Neural progenitor cell (in vitro differentiated cells): ENCODE measurements around the gene SLC48A1. TPM values are rescaled to one million over a fixed set of nuclear protein-coding genes. Genes with fewer than 3 reads are reported as not detected.

Experiments used
- DNase-seq: peaks from one replicate; pipeline ENCODE4 v3.0.0-alpha.2; 2016; ENCODE audit warnings: low spot score
- H2AFZ ChIP-seq: fragments of 200-600 bp; sonication (generic); replicated peaks from 2 replicates; pipeline ENCODE4 v1.6.1; 2016; ENCODE audit warnings: antibody characterized with exemption
- H3F3A ChIP-seq: fragments of 200-600 bp; sonication (generic); 2 replicates; pipeline ENCODE4 v1.6.1; 2016; ENCODE audit warnings: antibody characterized with exemption, low read depth
- H3K27ac ChIP-seq: fragments of 200-600 bp; sonication (generic); 2 replicates; pipeline ENCODE4 v1.5.1; 2016; ENCODE audit warnings: mild to moderate bottlenecking
- H3K27me3 ChIP-seq: fragments of 200-600 bp; sonication (generic); 2 replicates; pipeline ENCODE4 v1.6.1; 2016; ENCODE audit warnings: mild to moderate bottlenecking, moderate library complexity
- H3K36me3 ChIP-seq: fragments of 200-600 bp; sonication (generic); 2 replicates; pipeline ENCODE4 v1.5.1; 2016
- H3K4me1 ChIP-seq: fragments of 200-600 bp; sonication (generic); 2 replicates; pipeline ENCODE4 v1.6.1; 2016; ENCODE audit warnings: mixed run types
- H3K4me2 ChIP-seq: fragments of 200-600 bp; sonication (generic); 2 replicates; pipeline ENCODE4 v1.6.1; 2016
- H3K4me3 ChIP-seq: fragments of 200-600 bp; sonication (generic); 2 replicates; pipeline ENCODE4 v1.5.1; 2016
- H3K79me2 ChIP-seq: fragments of 200-600 bp; sonication (generic); 2 replicates; pipeline ENCODE4 v1.6.1; 2016; ENCODE audit warnings: low read depth
- H3K9ac ChIP-seq: fragments of 200-600 bp; sonication (generic); 2 replicates; pipeline ENCODE4 v1.6.1; 2016
- H3K9me3 ChIP-seq: fragments of 200-600 bp; sonication (generic); 2 replicates; pipeline ENCODE4 v1.5.1; 2016; ENCODE audit warnings: low read depth
- H4K20me1 ChIP-seq: fragments of 200-600 bp; sonication (generic); 2 replicates; pipeline ENCODE4 v1.6.1; 2016; ENCODE audit warnings: low read depth
- H3K27ac Mint-ChIP-seq: 3 replicates; pipeline ENCODE4 v1.8.0; 2021; ENCODE audit warnings: mixed read lengths
- H3K27me3 Mint-ChIP-seq: 2 replicates; pipeline ENCODE4 v1.8.0; 2022; ENCODE audit warnings: low read depth, mild to moderate bottlenecking, inconsistent platforms, moderate library complexity, mixed read lengths; ENCODE audit not compliant: insufficient read depth
- H3K36me3 Mint-ChIP-seq: 3 replicates; pipeline ENCODE4 v1.8.0; 2021; ENCODE audit warnings: mixed read lengths
- H3K4me1 Mint-ChIP-seq: 3 replicates; pipeline ENCODE4 v1.8.0; 2021; ENCODE audit warnings: mixed read lengths
- H3K4me3 Mint-ChIP-seq: 3 replicates; pipeline ENCODE4 v1.8.0; 2021; ENCODE audit warnings: mild to moderate bottlenecking, moderate library complexity, mixed read lengths
- H3K9me3 Mint-ChIP-seq: 3 replicates; pipeline ENCODE4 v1.8.0; 2020; ENCODE audit warnings: mixed read lengths
- EZH2 ChIP-seq: fragments of 200-600 bp; sonication (generic); IDR thresholded peaks from 2 replicates; pipeline ENCODE4 v1.6.1; 2017; ENCODE audit warnings: antibody characterized with exemption, mild to moderate bottlenecking, moderate library complexity
- EZH2phosphoT487 ChIP-seq: fragments of 200-600 bp; sonication (generic); IDR thresholded peaks from 2 replicates; pipeline ENCODE4 v1.6.1; 2017; ENCODE audit warnings: antibody characterized with exemption
- total RNA-seq: library from RNA; depleted of rRNA; stranded (reverse); fragments of >200 nt; gene quantifications from 2 replicates; pipeline ENCODE4 v1.2.3, GENCODE V29; 2015; ENCODE audit warnings: low replicate concordance
- TF ChIP-seq, protein P1 (sequence below): fragments of 200-600 bp; sonication (generic); IDR thresholded peaks from 2 replicates; pipeline ENCODE4 v1.5.1; 2017; ENCODE audit warnings: antibody characterized with exemption, mild to moderate bottlenecking

SLC48A1 gene
- total RNA-seq, 1 donor from 2014 or later = 8.3 TPM

DNA sequence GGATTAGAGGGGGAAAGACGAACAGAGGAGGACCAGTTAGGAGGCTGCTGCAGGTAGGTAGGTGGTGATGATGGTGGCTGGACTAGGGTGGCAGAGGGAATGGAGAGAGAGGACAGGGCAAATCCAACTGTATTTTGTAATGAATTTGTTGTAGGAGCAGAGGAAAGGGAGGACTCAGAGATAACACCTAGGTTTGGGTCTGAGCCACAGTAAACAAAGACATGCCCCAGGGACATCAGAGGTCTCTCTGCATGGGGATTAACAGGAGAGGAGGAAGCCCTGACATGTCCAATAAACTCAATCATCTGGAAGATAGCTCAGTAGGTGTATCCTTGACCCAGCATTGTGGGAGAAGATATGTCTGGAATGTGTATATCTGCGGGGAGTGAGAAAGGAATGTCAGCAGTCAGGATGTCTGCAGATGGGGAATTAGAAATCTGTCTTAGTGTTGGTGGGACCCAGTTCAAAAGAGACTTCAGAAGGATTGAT lies 4.7 kb upstream of the SLC48A1 start:
- Histone ChIP-seq H3K4me1 (peaks cover 7% of the 10 kb centered on the region), H3K4me3 (no peak overlapping the region), H2AFZ (no peak overlapping the region), H3K9ac (no peak overlapping the region), H3K79me2 (no peaks in the 10 kb centered on the region), H3K27ac (no peak overlapping the region), H3F3A (peaks cover 21% of the 10 kb centered on the region), H3K36me3 (no peaks in the 10 kb centered on the region), H3K27me3 (peaks cover 11% of the 10 kb centered on the region), H4K20me1 (no peaks in the 10 kb centered on the region), H3K4me2 (no peak overlapping the region), H3K9me3 (no peaks in the 10 kb centered on the region)
- Mint-ChIP-seq H3K27me3 (peaks cover 11% of the 10 kb centered on the region), H3K4me3 (no peak overlapping the region), H3K4me1 (peaks cover 22% of the 10 kb centered on the region), H3K9me3 (no peaks in the 10 kb centered on the region), H3K27ac (no peak overlapping the region), H3K36me3 (no peaks in the 10 kb centered on the region)
- peak; percentile 50 for DNase-seq
- TF ChIP-seq EZH2phosphoT487 (no peak), EZH2 (no peak)
- TF ChIP-seq, protein P1, sequence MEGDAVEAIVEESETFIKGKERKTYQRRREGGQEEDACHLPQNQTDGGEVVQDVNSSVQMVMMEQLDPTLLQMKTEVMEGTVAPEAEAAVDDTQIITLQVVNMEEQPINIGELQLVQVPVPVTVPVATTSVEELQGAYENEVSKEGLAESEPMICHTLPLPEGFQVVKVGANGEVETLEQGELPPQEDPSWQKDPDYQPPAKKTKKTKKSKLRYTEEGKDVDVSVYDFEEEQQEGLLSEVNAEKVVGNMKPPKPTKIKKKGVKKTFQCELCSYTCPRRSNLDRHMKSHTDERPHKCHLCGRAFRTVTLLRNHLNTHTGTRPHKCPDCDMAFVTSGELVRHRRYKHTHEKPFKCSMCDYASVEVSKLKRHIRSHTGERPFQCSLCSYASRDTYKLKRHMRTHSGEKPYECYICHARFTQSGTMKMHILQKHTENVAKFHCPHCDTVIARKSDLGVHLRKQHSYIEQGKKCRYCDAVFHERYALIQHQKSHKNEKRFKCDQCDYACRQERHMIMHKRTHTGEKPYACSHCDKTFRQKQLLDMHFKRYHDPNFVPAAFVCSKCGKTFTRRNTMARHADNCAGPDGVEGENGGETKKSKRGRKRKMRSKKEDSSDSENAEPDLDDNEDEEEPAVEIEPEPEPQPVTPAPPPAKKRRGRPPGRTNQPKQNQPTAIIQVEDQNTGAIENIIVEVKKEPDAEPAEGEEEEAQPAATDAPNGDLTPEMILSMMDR = no peak

DNA sequence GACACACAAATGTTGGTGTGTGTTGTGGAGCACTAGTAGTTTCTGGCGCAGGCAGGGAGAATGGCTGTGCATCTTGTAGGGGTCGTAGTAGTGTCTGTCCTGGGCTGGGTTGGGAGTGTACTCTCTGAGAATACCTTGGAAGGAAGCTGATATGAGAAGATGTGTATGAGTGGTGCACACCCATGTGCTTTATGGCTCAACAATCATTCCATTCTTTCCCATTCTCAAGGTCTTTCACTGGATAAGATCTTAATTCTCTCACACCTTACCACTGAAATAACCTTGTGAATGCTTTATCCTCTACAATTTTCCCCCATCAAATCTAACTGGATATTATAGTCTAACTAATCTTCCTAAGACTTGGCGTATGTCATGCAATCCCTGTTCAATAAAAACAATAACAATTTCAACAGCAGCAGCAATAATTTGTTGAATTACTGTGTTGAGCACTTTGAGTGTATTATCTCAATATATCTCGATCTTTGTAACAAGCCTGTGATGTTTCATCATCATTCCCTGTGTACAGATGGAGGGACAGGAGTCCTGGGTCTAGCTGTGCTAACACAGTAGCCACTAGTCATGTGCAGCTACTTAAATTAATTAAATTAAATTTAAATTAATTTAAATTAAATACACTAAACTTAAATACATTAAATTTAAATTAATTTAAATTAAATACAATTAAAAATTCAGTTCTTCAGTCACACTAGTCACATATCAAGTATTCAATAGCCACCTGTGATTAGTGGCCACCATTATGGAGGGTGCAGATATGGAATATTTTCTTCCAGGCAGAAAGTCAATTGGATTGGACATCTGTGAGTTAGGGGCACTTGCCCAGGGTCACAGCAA lies 3.6 kb upstream of the SLC48A1 start:
- Histone ChIP-seq H3K27me3 (peaks cover 22% of the 10 kb centered on the region), H3K9me3 (no peaks in the 10 kb centered on the region), H3K9ac (no peak overlapping the region), H3K4me2 (no peak overlapping the region), H3K4me3 (no peak overlapping the region), H3K36me3 (no peaks in the 10 kb centered on the region), H2AFZ (no peak overlapping the region), H3K4me1 (peaks cover 7% of the 10 kb centered on the region), H3K79me2 (no peaks in the 10 kb centered on the region), H3F3A (peaks cover 21% of the 10 kb centered on the region), H4K20me1 (no peaks in the 10 kb centered on the region), H3K27ac (no peak overlapping the region)
- H3K9me3 Mint-ChIP-seq = no peaks in the 10 kb centered on the region
- peaks cover 22% of the 10 kb centered on the region for H3K4me1 Mint-ChIP-seq
- H3K36me3 Mint-ChIP-seq = no peaks in the 10 kb centered on the region
- no peak overlapping the region for H3K27ac Mint-ChIP-seq
- TF ChIP-seq, protein P1 = no peak
- TF ChIP-seq EZH2phosphoT487 (no peak), EZH2 (no peak)
- H3K4me3 Mint-ChIP-seq = no peak overlapping the region
- peaks cover 13% of the 10 kb centered on the region for H3K27me3 Mint-ChIP-seq
- no peak for DNase-seq

DNA sequence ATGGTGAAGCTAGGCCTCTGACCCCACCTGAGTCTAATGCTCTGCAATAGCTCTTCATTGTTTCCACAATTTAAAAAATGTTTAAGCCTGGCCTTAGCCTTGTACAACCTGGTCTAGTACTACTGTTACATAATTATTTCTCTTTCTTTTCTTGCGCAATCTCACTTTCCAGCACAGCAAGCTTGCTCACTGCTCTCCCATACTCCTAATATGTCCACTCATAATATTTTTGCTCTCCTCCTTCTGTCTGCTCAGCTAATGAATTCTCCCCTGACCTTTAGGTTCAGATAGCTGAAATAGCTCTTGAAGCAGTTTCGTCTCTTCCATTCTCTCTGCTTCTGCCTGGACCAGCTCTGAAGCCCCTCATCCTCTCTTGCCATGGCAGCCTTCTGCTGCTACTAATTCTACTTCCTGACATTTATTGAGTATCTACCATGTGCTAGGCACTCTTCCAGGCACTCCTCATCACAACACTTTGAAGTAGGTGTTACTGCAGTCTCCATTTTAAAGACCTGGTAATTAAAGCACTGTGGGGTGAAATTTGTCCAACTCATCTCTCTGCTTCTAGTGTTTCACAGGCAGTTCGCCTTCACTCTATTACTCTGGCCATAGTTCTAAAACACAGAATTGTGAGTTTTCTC lies 2.8 kb upstream of the SLC48A1 start:
- H3K36me3 Mint-ChIP-seq = no peaks in the 10 kb centered on the region

More for the DNA sequence above, 2.8 kb upstream of the SLC48A1 start:
- Histone ChIP-seq H2AFZ (no peak overlapping the region), H3K27ac (no peak overlapping the region), H3K36me3 (no peaks in the 10 kb centered on the region), H3K9me3 (no peaks in the 10 kb centered on the region), H3K4me1 (peaks cover 7% of the 10 kb centered on the region), H3K4me3 (no peak overlapping the region), H3K9ac (no peak overlapping the region), H3K79me2 (no peaks in the 10 kb centered on the region), H3K4me2 (no peak overlapping the region), H3F3A (peaks cover 27% of the 10 kb centered on the region), H4K20me1 (no peaks in the 10 kb centered on the region), H3K27me3 (peaks cover 23% of the 10 kb centered on the region)
- peaks cover 25% of the 10 kb centered on the region for H3K4me1 Mint-ChIP-seq
- no peak overlapping the region for H3K4me3 Mint-ChIP-seq
- no peaks in the 10 kb centered on the region for H3K9me3 Mint-ChIP-seq
- no peak for DNase-seq
- no peak overlapping the region for H3K27ac Mint-ChIP-seq
- peaks cover 16% of the 10 kb centered on the region for H3K27me3 Mint-ChIP-seq
- TF ChIP-seq EZH2 = no peak
- TF ChIP-seq, protein P1 = no peak
